K562 (cell line): ENCODE measurements around the gene FRMD4A. TPM values are rescaled to one million over a fixed set of nuclear protein-coding genes. Genes with fewer than 3 reads are reported as not detected.

Experiments
- ATAC-seq: fragments of 200-7000 bp; cut with Tn5 transposase; 3 replicates; pipeline ENCODE4 v1.9.1; 2020; ENCODE audit warnings: moderate library complexity
- BruUV-seq: library from RNA; stranded (reverse); fragments of 400-500 nt; replicated peaks from 2 replicates; lab custom pipeline; 2021; lab: Mats Ljungman, UMichigan
- CTCF ChIA-PET: fragments of 300-600 bp; formaldehyde crosslinking; extraction: SDS; loops from one replicate; lab custom pipeline; 2021; ENCODE audit warnings: low intra/inter-chr PET ratio; lab: Yijun Ruan, JAX
- POLR2A ChIA-PET: fragments of 300-600, 350-650 bp; sonication (Branson Sonifier 250); formaldehyde crosslinking; extraction: SDS; loops from one replicate; lab custom pipeline; 2021; ENCODE audit warnings: antibody characterized with exemption, inconsistent platforms; lab: Yijun Ruan, JAX
- DNase-seq, 4 experiments: peaks; one replicate each; pipeline versions ENCODE4 v3.0.0 to v3.0.0-alpha.2; 2011 to 2018; ENCODE audit warnings: low spot score in 3 of 4, mixed read lengths in 3 of 4; ENCODE audit errors: extremely low read depth in 1 of 4
- FAIRE-seq: peaks from 2 replicates; lab custom pipeline; 2011; peaks lifted over from hg19 to GRCh38; lab: Jason Lieb, UNC
- H2AFZ ChIP-seq: 2 replicates; pipeline ENCODE4 v1.6.0; 2011; ENCODE audit warnings: low read depth, low read length, control low read depth, inconsistent platforms
- H3K27ac ChIP-seq: fragments of 200-600 bp; 3 replicates; pipeline ENCODE4 v1.8.0; 2011; ENCODE audit warnings: low read depth, mild to moderate bottlenecking, control low read depth, inconsistent platforms, low read length, moderate library complexity, mixed read lengths; ENCODE audit errors: extremely low read depth
- H3K27me3 ChIP-seq, 2 experiments: fragments of 300-600 bp in 1 of 2; 2 replicates in 1 of 2; 3 replicates in 1 of 2; pipeline versions ENCODE4 v1.6.0 to v1.8.0; 2011; ENCODE audit warnings: inconsistent platforms in 2 of 2, low read length in 2 of 2, mild to moderate bottlenecking in 1 of 2, mixed read lengths in 1 of 2, moderate library complexity in 1 of 2; ENCODE audit not compliant: control insufficient read depth in 2 of 2, insufficient read depth in 2 of 2
- H3K36me3 ChIP-seq: fragments of 300-600 bp; 3 replicates; pipeline ENCODE4 v1.8.0; 2011; ENCODE audit warnings: mild to moderate bottlenecking, low read length, inconsistent platforms; ENCODE audit not compliant: control insufficient read depth, insufficient read depth
- H3K4me1 ChIP-seq, 2 experiments: fragments of 200-600 bp in 1 of 2; replicated peaks in 1 of 2; 2 replicates in 1 of 2; 3 replicates in 1 of 2; pipeline versions ENCODE4 v1.5.1 to v1.8.0; 2011; ENCODE audit warnings: inconsistent platforms in 2 of 2, low read length in 2 of 2, mild to moderate bottlenecking in 1 of 2, mixed read lengths in 1 of 2, moderate library complexity in 1 of 2; ENCODE audit not compliant: control insufficient read depth in 2 of 2, insufficient read depth in 2 of 2
- H3K4me2 ChIP-seq: 2 replicates; pipeline ENCODE4 v1.6.1; 2011; ENCODE audit warnings: low read length, control low read depth, inconsistent platforms, mixed read lengths; ENCODE audit not compliant: insufficient read depth
- H3K4me3 ChIP-seq: fragments of 200-600 bp; sonication (generic), shearing (Covaris generic); 2 replicates; pipeline ENCODE4 v1.5.1; 2016; ENCODE audit warnings: control low read depth, inconsistent platforms
- H3K79me2 ChIP-seq: fragments of 200-600 bp; 3 replicates; pipeline ENCODE4 v1.8.0; 2011; ENCODE audit warnings: low read length, inconsistent platforms; ENCODE audit not compliant: control insufficient read depth, insufficient read depth
- H3K9ac ChIP-seq, 2 experiments: 2 replicates each; pipeline versions ENCODE4 v1.6.0 to v1.6.1; 2011; ENCODE audit warnings: low read depth in 2 of 2, low read length in 2 of 2, control low read depth in 1 of 2, inconsistent platforms in 1 of 2, mild to moderate bottlenecking in 1 of 2, mixed read lengths in 1 of 2; ENCODE audit not compliant: insufficient read depth in 1 of 2
- H3K9me1 ChIP-seq: one replicate; pipeline ENCODE4 v1.6.0; 2011; ENCODE audit warnings: inconsistent platforms, mild to moderate bottlenecking, low read length, moderate library complexity; ENCODE audit not compliant: control insufficient read depth, insufficient read depth
- H3K9me3 ChIP-seq: replicated peaks from 2 replicates; pipeline ENCODE4 v1.5.1; 2011; ENCODE audit warnings: low read depth, low read length, inconsistent platforms; ENCODE audit not compliant: control insufficient read depth, insufficient read depth
- H4K20me1 ChIP-seq: replicated peaks from 2 replicates; pipeline ENCODE4 v1.6.1; 2011; ENCODE audit warnings: low read length, inconsistent platforms, mixed read lengths; ENCODE audit not compliant: control insufficient read depth, insufficient read depth
- BCOR ChIP-seq: fragments of 450-650 bp; IDR thresholded peaks from 2 replicates; pipeline ENCODE4 v1.6.1; 2016
- CTCF ChIP-seq, 3 experiments: IDR thresholded peaks in 2 of 3; conservative IDR thresholded peaks in 1 of 3; 2 replicates each; pipeline ENCODE4 v1.5.1; 2011 to 2012; ENCODE audit warnings: low read length in 3 of 3, mild to moderate bottlenecking in 3 of 3, control low read depth in 2 of 3, improper control_type of control experiment in 1 of 3, inconsistent platforms in 1 of 3, low read depth in 1 of 3, mixed read lengths in 1 of 3, moderate library complexity in 1 of 3; ENCODE audit not compliant: insufficient read depth in 2 of 3
- EHMT2 ChIP-seq: fragments of 450-650 bp; IDR thresholded peaks from 2 replicates; pipeline ENCODE4 v1.6.1; 2018; ENCODE audit warnings: antibody characterized with exemption
- FOXP1 ChIP-seq: sonication (generic); formaldehyde crosslinking; IDR thresholded peaks from 2 replicates; pipeline ENCODE4 v1.8.0; 2022; ENCODE audit warnings: mild to moderate bottlenecking, missing genetic modification reagents
- KDM1A ChIP-seq, 2 experiments: fragments of 450-650 bp; IDR thresholded peaks; 2 replicates each; pipeline ENCODE4 v1.6.1; 2016; ENCODE audit warnings: mild to moderate bottlenecking in 2 of 2
- MEIS2 ChIP-seq: fragments of 450-650 bp; IDR thresholded peaks from 2 replicates; pipeline ENCODE4 v1.6.1; 2014; ENCODE audit warnings: mild to moderate bottlenecking; ENCODE audit not compliant: partially characterized antibody
- RAD21 ChIP-seq, 2 experiments: fragments of 250-450 bp in 1 of 2; fragments of 450-650 bp in 1 of 2; sonication (Bioruptor Pico) in 1 of 2; formaldehyde crosslinking in 1 of 2; IDR thresholded peaks in 1 of 2; conservative IDR thresholded peaks in 1 of 2; 2 replicates each; pipeline versions ENCODE4 v1.4.0 to v1.8.0; 2020 to 2022; ENCODE audit warnings: mild to moderate bottlenecking in 2 of 2, moderate library complexity in 1 of 2
- RCOR1 ChIP-seq, 2 experiments: IDR thresholded peaks; 2 replicates each; pipeline ENCODE4 v1.6.1; 2012; ENCODE audit warnings: low read depth in 2 of 2, low read length in 2 of 2, borderline replicate concordance in 1 of 2, improper control_type of control experiment in 1 of 2
- SMC3 ChIP-seq: conservative IDR thresholded peaks from 2 replicates; pipeline ENCODE4 v1.6.1; 2011; ENCODE audit warnings: low read depth, low read length, improper control_type of control experiment; ENCODE audit not compliant: insufficient read depth
- ZNF316 ChIP-seq: fragments of 450-650 bp; IDR thresholded peaks from 2 replicates; pipeline ENCODE4 v1.6.1; 2016
- ZNF584 ChIP-seq: fragments of 200-800 bp; sonication (Bioruptor generic); IDR thresholded peaks from 2 replicates; pipeline ENCODE4 v1.6.1; 2016; ENCODE audit warnings: low read depth, mild to moderate bottlenecking, missing genetic modification characterization, missing compliant biosample characterization
- ZNF76 ChIP-seq: fragments of 250-450 bp; sonication (Bioruptor Pico); IDR thresholded peaks from 2 replicates; pipeline ENCODE4 v1.4.0; 2020; ENCODE audit warnings: mild to moderate bottlenecking, moderate library complexity, borderline replicate concordance
- WGBS: fragments of 100-300 bp; shearing (Covaris generic); methylation state at CpG from one replicate; pipeline ENCODE4 v1.1.6; 2016; ENCODE audit warnings: low coverage, mixed read lengths; ENCODE audit not compliant: insufficient coverage; ENCODE audit errors: missing lambda C conversion rate; 5-methylcytosine and 5-hydroxymethylcytosine counted together
- in situ Hi-C: fragments of 300-500 bp; cut with MboI; formaldehyde crosslinking; loops from 4 replicates; pipeline ENCODE4 v1.15.0; 2018; ENCODE audit warnings: inconsistent platforms, mixed read lengths
- intact Hi-C: fragments of 100-400 bp; cut with micrococcal nuclease; formaldehyde crosslinking; loops from 2 replicates; pipeline ENCODE4 v1.14.2; 2022
- polyA plus RNA-seq, 8 experiments: library from polyadenylated mRNA; depleted of rRNA in 4 of 8; stranded (reverse) in 5 of 8; unstranded in 3 of 8; fragments of >200 nt; fragmentation: Nextera tagmentation in 2 of 8; fragmentation: Illumina TruSeq in 1 of 8; extraction: Ambion mirVana in 2 of 8; extraction: Trizol in 1 of 8; gene quantifications; 2 replicates each; pipeline versions ENCODE4 v1.2.1 to v1.2.3, GENCODE V29; 2011 to 2014; ENCODE audit warnings: inconsistent platforms in 1 of 8, missing spikeins in 1 of 8
- total RNA-seq, 7 experiments: library from RNA; depleted of rRNA in 6 of 7; stranded (reverse); fragments of >200 nt in 6 of 7; fragmentation: Illumina TruSeq in 2 of 7; extraction: Trizol in 2 of 7; gene quantifications; 2 replicates each; pipeline versions ENCODE4 v1.2.1 to v1.2.3, GENCODE V29; 2011 to 2021; ENCODE audit warnings: low replicate concordance in 1 of 7
- TF ChIP-seq, protein P1 (sequence below), 2 experiments: IDR thresholded peaks in 1 of 2; conservative IDR thresholded peaks in 1 of 2; 2 replicates each; pipeline ENCODE4 v1.6.1; 2016; ENCODE audit warnings: low read depth in 2 of 2, mild to moderate bottlenecking in 1 of 2, missing compliant biosample characterization in 1 of 2, missing genetic modification characterization in 1 of 2, moderate library complexity in 1 of 2

FRMD4A gene
- total and polyA plus RNA-seq, 9 of the 15 experiments (the other 6 are each of a cell fraction or from before 2014, with no cell fraction given), result 0.80 to 5.2 (median 3.0) TPM

DNA sequence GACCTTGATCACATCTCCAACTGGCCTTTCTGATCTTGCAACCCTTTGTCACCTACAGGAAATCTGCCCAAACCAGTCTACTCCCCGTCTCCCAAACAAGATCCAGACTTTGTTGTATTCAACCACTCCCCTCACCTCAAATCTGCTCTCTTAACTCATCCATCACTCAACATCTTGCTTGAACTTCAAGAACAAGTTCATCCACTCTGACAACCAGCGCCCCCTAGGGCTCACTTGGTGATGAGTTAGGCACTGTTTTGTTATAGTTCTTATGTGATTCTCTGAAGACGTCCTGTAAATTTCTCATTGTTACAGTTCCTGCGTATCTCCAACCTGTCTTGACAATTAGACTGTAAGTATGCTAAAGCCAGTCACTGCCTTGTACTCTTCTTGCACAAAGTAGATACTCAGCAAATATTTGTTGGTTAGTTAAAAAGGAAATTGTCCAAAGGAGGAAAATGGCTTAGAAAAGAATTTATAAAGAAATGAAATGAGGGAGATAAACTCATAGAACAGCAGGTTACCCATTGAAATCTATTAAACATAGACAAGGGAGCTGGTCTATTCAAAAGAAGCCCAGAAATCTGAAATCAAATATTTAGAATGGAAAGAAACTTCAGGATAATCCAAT, 5.3 kb downstream of the FRMD4A start:
- 0% methylated on average over 4 of the region's 4 CpGs for WGBS
- Histone ChIP-seq H3K9me1 (no peaks in the 10 kb centered on the region), H3K36me3 (no peaks in the 10 kb centered on the region), H3K4me1 (no peaks in the 10 kb centered on the region), H4K20me1 (peaks cover 1% of the 10 kb centered on the region), H3K4me2 (no peak overlapping the region), H3K79me2 (no peaks in the 10 kb centered on the region), H3K27ac (no peak overlapping the region), H2AFZ (no peak overlapping the region), H3K27me3 (peaks cover 1 to 11% of the 10 kb centered on the region in 2 experiments; a peak in 3 of 5 replicates), H3K9ac (no peak overlapping the region), H3K9me3 (no peaks in the 10 kb centered on the region), H3K4me3 (no peak overlapping the region)
- BruUV-seq, result no TSS peak
- ChIA-PET POLR2A (no interaction called here), CTCF (no interaction called here)
- FAIRE-seq, result peak; percentile 89
- DNase-seq, result peak; percentile 42 to 73 (median 59)
- in situ Hi-C loops (no loop called here), intact Hi-C loops (loop anchor here (10.0 kb wide), 1 partner anchor 131 kb away; no protein-coding TSS in a partner anchor)
- ATAC-seq, result peak; percentile 73
- TF ChIP-seq RAD21 (CRISPR knock-in tag; conservative IDR thresholded peaks at IDR 0.05 in 1 of 2, IDR thresholded peaks at IDR 0.05 in 1 of 2) (peak in 1 of 2 experiments; percentile 53; a peak in 2 of 4 replicates), ZNF316 (peak; percentile 18; the same call in 1 of the 2 replicates), EHMT2 (0 out of 2 replicates have a peak, but pooled peaks have one; percentile 12), KDM1A (IDR thresholded peaks at IDR 0.05) (peak in 1 of 2 experiments; percentile 21; a peak in 1 of 4 replicates), RCOR1 (IDR thresholded peaks at IDR 0.05; ENCODE audit: borderline replicate concordance in 1 of 2, low read depth in 2 of 2, low read length in 2 of 2) (peak in 1 of 2 experiments; percentile 56; a peak in 1 of 4 replicates), BCOR (no peak), SMC3 (0 out of 2 replicates have a peak, but pooled peaks have one; percentile 10), FOXP1 (no peak), ZNF76 (CRISPR knock-in tag) (no peak), MEIS2 (peak; percentile 82), CTCF (IDR thresholded peaks at IDR 0.05 in 2 of 3, conservative IDR thresholded peaks at IDR 0.05 in 1 of 3; ENCODE audit: insufficient read depth in 2 of 3, low read depth in 1 of 3, low read length in 3 of 3) (peak; percentile 64 to 78 (median 73)), ZNF584 (CRISPR knock-in tag) (no peak)
- TF ChIP-seq, protein P1, sequence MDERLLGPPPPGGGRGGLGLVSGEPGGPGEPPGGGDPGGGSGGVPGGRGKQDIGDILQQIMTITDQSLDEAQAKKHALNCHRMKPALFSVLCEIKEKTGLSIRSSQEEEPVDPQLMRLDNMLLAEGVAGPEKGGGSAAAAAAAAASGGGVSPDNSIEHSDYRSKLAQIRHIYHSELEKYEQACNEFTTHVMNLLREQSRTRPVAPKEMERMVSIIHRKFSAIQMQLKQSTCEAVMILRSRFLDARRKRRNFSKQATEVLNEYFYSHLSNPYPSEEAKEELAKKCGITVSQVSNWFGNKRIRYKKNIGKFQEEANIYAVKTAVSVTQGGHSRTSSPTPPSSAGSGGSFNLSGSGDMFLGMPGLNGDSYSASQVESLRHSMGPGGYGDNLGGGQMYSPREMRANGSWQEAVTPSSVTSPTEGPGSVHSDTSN (CRISPR knock-in tag; IDR thresholded peaks at IDR 0.05; ENCODE audit: low read depth), result no peak
- TF ChIP-seq, protein P1 (tag; conservative IDR thresholded peaks at IDR 0.05; ENCODE audit: low read depth), result peak; percentile 60
